GM19351 (cell line): ENCODE results near the gene GPR75.

Experiments
- ATAC-seq: cut with Tn5 transposase; IDR thresholded peaks from one replicate; pipeline ENCODE4 v1.9.1; 2021; ENCODE audit warnings: mild to moderate bottlenecking, moderate library complexity; ENCODE audit not compliant: unreplicated experiment

Gene GPR75

DNA sequence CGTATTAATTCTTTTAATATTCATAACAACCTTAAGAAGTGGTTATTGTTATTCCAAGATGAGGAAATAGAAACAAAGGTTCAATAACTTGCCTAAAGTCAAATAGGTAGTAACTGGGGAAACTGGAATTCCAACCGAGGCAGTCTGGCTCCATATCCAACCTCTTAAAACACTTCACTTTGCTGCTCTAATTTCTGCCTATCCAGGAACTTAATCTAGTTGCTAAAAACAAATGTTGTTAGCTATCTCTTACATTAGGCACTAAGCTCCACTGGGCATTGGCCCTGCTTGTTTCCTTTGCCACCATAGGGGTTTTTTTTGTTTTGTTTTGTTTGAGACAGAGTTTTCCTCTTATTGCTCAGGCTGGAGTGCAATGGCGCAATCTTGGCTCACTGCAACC is 48.2 kb downstream of the GPR75 start:
- no peak for ATAC-seq
